DOHH2 (cell line): ENCODE measurements around the gene MBP.

Source experiments
- CTCF ChIP-seq: fragments of 200-600 bp; sonication (generic); IDR thresholded peaks from one replicate; pipeline ENCODE4 v1.5.1; 2014; ENCODE audit warnings: antibody characterized with exemption, mild to moderate bottlenecking, low read depth, low read length; ENCODE audit not compliant: poor library complexity, severe bottlenecking
- EZH2phosphoT487 ChIP-seq: fragments of 200-600 bp; sonication (generic); IDR thresholded peaks from 2 replicates; pipeline ENCODE4 v1.6.1; 2017; ENCODE audit warnings: borderline replicate concordance, mild to moderate bottlenecking, antibody characterized with exemption, low read length, moderate library complexity, mixed read lengths

- TF ChIP-seq CTCF (no peak), EZH2phosphoT487 (no peak)
Observed at GRCh38 chr18:77112747-77113092, 19.9 kb downstream of the MBP start.
